ENCODE results near the gene DLL3. TPM values are rescaled to one million over a fixed set of nuclear protein-coding genes. Genes with fewer than 3 reads are reported as not detected.
A peak's percentile ranks its signal among the peaks of the same experiment; 100 is the strongest.
"Not testable (repeated sequence)": the region's sequence is repeated elsewhere in the genome, so short reads cannot be mapped to it uniquely, and the experiment has no call there.

DLL3 gene, protein sequence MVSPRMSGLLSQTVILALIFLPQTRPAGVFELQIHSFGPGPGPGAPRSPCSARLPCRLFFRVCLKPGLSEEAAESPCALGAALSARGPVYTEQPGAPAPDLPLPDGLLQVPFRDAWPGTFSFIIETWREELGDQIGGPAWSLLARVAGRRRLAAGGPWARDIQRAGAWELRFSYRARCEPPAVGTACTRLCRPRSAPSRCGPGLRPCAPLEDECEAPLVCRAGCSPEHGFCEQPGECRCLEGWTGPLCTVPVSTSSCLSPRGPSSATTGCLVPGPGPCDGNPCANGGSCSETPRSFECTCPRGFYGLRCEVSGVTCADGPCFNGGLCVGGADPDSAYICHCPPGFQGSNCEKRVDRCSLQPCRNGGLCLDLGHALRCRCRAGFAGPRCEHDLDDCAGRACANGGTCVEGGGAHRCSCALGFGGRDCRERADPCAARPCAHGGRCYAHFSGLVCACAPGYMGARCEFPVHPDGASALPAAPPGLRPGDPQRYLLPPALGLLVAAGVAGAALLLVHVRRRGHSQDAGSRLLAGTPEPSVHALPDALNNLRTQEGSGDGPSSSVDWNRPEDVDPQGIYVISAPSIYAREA
- 42.4 and 45.3 TPM in 2 replicates for total RNA-seq (2014; rRNA removed; shearing (Covaris generic))
- polyA plus RNA-seq (2015; cell fraction: cytosol; rRNA removed): 83.5 and 86.4 TPM in 2 replicates
- 14.0 and 17.4 TPM in 2 replicates for polyA plus RNA-seq (2015; cell fraction: nucleus; rRNA removed)

DNA sequence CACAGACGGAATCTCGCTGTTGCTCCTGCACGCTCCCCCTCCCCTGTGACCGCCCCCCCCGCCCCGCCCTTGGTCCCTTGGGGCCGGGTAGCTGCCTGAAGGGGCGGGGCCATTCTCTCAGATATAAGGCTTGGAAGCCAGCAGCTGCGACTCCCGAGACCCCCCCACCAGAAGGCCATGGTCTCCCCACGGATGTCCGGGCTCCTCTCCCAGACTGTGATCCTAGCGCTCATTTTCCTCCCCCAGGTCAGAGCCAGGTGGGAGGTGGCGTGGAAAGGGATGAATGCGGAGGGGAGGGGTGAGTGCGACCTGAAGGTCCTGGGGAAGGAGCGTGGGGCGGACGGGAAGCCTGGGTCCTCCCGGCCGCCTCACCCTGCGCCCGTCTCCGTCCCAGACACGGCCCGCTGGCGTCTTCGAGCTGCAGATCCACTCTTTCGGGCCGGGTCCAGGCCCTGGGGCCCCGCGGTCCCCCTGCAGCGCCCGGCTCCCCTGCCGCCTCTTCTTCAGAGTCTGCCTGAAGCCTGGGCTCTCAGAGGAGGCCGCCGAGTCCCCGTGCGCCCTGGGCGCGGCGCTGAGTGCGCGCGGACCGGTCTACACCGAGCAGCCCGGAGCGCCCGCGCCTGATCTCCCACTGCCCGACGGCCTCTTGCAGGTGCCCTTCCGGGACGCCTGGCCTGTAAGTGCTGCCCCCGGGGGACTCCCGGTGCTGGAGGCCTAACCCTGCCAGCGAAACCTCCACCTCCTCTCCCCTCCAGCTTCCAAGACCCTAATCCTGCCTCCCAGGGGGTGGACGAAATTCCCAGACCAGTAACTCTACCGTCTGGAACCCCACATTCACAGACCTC is at the start of gene DLL3:
TSS of gene DLL3 (plus strand) at position 150 of the 845 bp plus-strand sequence. CDS start at position 178, 28 bp downstream.
- in situ Hi-C loops (cut with HindIII; ENCODE audit: low pct_unique_long_range_greater_than_20kb, low sequenced_read_pairs): no loop called here
- no peak for DNase-seq (ENCODE audit: low read depth, low spot score)

DNA sequence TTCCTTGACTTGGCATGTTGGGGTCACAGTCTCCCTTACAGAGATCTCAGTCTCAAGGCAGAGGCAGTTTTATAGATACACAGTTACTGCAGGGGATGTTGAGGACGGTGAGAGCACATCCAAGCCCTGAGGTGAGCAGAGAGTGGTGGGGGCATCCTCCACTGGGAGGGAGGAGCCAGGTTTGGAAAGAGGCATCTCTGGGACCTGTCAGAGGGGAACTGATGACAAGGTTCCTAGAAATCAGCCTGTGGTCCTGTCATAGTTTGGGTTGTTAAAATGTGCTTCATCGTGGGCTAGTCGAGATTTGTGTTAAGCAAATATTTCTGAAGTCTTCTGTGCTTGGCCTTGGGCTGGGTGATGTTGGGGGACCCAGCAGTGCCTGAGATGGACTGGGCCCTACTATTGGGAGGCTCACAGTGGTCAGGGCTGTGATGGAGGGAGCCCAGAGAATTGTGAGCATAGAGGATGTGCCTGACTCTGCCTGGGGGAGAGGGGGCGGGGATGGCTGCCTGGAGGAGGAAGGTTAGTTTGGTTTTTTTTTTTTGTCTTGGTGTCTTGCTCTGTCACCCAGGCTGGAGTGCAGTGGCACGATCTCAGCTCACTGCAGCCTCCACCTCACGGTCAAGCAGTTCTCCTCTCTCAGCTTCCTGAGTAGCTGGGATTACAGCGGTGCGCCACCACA is 49.5 kb upstream of the DLL3 start:
- DNase-seq (ENCODE audit: low read depth, low spot score): no peak
- in situ Hi-C loops (cut with HindIII; ENCODE audit: low pct_unique_long_range_greater_than_20kb, low sequenced_read_pairs): no loop called here

DNA sequence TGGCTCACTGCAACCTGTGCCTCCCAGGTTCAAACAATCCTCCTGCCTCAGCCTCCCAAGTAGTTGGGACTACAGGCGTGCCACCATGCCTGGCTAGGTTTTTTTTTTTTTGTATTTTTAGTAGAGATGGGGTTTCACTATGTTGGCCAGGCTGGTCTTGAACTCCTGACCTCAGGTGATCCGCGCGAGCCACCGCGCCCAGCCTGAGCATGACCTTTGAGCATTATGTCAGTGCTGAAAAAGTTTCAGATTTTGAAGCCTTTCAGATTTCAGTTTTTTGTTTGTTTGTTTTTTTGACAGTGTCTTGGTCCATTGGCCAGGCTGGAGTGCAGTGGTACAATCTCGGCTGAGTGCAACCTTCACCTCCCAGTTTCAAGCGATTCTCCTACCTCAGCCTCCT is 47.5 kb upstream of the DLL3 start:
- DNase-seq (ENCODE audit: low read depth, low spot score); in situ Hi-C loops (cut with HindIII; ENCODE audit: low pct_unique_long_range_greater_than_20kb, low sequenced_read_pairs): not testable (repeated sequence)

DNA sequence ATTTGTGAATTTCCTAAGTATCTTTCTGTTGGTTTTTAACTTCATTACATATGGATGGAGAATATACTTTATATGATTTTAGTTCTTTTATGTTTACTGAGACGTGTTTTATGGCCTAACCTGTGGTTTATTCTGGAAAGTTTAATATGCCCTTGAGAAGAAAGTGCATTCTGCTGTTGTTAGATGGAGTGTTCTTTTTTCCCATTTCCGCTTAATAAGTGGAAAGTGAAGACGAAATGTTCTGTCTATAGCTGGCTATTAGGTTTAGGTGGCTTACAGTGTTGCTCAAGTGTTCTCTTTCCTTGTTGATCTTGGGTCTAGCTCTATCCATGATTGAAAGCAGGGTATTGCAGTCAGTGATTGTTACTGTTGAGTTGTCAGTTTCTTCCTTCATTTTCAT is 35.3 kb upstream of the DLL3 start:
- in situ Hi-C loops (cut with HindIII; ENCODE audit: low pct_unique_long_range_greater_than_20kb, low sequenced_read_pairs): no loop called here
- no peak for DNase-seq (ENCODE audit: low read depth, low spot score)

DNA sequence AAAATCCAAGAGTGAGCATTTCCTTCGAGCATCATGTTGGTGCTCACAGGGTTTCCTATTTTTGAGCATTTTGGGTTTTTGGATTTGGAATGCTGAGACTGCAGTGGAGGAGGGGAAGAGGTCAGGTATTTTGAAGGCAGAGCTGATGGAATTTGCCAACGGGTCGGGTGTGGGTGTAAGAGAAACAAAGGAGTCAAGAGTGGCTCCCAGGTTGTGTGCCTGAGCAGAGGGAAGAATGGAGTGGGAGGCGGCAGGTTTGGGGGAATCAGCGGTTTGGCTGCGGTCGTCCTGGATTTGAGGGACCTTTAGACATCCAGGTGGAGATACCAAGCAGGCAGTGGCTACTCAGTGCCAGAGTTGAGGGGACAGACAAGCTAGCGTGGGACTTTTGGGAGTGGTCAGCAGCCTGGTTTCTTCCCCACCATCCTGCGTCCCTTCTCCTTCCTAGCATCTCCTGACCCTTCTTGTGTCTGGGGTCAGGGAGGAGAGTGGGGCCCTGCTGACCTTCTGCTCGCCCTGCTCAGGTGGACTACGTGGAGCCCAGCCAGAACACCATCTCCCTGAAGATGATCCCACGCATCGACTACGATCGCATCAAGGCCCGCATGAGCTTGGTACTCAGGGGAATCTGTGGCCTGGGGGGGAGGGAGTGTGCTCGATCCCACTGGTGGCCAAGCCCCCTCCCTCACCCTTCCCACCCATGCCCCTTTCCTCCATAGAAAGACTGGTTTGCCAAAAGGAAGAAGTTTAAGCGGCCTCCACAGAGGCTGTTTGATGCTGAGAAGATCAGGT is 32.6 kb upstream of the DLL3 start:
- in situ Hi-C loops (cut with HindIII; ENCODE audit: low pct_unique_long_range_greater_than_20kb, low sequenced_read_pairs): no loop called here
- DNase-seq (ENCODE audit: low read depth, low spot score): no peak

DNA sequence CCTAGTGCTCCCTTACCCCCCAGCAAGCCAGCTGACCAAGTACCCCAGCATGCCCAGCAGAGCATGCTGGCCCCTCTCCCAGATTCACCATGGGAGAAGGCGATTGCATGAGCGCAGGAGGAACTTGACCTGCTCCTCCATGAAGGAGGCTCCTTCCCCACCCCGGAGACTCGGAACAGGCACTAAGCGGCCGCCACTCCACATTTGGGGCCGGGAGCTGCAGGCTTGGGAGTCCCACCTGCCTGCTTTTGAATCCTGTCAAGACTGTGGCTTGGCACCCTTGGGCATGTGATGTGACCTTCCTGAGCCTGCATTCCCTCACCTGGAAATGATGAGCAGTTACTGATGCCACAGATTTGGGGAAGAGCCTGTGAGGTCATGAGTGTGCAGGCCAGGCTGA is 30.8 kb upstream of the DLL3 start:
- in situ Hi-C loops (cut with HindIII; ENCODE audit: low pct_unique_long_range_greater_than_20kb, low sequenced_read_pairs): no loop called here
- DNase-seq (ENCODE audit: low read depth, low spot score): no peak

DNA sequence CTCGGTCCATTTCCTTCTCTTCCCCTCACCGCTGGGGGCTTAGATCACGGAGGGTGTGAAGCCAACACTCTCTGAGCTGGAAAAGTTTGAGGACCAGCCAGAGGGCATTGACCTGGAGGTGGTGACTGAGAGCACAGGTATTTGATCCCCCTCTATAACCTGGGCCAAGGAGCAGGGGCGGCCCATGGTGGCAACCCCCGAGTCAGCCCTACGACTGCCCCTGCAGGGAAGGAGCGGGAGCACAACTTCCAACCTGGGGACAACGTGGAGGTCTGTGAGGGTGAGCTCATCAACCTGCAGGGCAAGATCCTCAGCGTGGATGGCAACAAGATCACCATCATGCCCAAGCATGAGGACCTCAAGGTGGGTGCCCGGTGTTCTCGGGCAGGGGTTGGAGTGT is 29.7 kb upstream of the DLL3 start:
- no peak for DNase-seq (ENCODE audit: low read depth, low spot score)
- in situ Hi-C loops (cut with HindIII; ENCODE audit: low pct_unique_long_range_greater_than_20kb, low sequenced_read_pairs): no loop called here

DNA sequence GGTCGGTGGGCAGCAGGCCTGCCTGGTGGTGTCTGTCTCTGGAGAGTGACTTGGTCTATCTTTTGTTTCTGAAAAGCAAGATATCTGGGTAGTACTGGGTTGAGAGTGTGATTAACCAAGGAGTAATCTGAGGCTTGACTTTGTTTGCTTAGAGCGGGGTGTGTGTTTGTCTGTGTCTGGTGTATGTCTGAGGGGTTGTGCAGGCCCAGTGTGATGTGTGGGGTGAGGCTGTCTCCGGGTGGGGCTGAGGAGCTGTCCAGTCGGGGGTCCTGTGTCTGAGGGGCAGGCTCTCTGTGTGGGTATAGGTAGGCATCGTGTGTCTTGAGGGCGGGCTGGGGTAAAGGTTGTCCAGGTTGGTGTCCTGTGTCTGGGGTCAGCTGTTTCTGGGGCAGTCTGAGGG is 29.2 kb upstream of the DLL3 start:
- in situ Hi-C loops (cut with HindIII; ENCODE audit: low pct_unique_long_range_greater_than_20kb, low sequenced_read_pairs): no loop called here
- no peak for DNase-seq (ENCODE audit: low read depth, low spot score)

DNA sequence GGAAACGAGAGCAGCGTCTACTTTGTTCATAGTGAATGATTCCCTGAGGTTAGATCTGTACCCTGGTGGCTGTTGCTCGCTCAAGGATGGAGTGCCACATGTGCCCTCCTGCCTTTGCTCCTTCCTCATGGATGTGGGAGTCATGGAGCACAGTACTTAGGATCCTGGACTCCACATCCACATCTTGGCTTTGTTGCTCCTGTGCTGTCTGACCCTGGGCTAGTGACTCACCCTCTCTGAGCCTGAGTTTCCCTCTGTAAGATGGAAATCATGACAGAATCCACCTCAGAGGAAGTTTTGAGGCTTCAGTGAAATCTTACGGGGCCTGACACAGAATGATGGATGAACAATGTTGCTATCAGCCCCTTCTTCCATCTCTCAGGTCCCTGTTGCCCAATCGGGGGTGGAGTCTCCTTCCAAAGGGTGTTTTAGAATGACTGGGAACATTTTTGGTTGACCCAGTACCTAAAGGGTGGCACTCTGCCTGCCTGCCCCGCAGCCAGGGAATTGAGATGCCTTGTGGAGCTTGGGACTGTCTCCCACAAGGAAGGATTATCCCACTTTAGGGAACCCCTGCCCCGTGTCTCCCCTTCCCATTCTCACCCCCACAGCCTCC is 27.9 kb upstream of the DLL3 start:
- no peak for DNase-seq (ENCODE audit: low read depth, low spot score)
- in situ Hi-C loops (cut with HindIII; ENCODE audit: low pct_unique_long_range_greater_than_20kb, low sequenced_read_pairs): no loop called here

DNA sequence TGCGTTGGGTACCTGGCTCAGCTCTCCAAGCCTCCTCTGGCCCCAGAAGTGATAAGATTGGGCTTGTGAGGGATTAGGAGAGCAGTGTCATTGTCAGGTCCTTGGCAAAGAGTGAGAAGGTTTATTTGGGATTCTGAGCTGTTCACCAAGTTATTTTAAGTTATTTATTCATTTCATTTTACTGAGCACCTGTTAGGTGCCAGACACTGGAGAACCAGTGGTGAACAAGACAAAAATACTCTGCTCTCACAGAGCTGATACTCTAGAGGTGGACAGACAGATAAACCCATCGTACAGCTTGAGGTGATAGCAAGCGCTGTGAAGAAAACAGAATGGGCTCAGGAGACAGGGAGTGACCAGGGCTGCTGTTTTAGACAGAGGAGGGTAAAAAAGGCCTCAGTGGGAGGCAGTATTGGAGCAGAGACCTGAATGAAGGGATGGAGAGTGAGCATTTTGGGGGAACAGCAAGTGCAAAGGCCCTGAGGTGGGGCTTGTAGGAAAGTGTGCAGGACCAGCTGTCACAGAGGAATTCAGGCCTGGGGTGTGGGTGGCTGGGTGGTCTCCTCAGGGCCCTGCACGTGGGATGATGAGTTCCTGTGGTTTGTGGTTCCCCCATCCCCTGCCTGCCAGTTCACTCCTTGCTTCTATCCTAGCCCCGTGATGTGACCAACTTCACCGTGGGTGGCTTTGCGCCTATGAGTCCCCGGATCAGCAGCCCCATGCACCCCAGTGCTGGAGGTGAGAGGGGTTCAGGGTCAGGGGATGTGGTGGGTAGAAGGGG is 26.8 kb upstream of the DLL3 start:
- DNase-seq (ENCODE audit: low read depth, low spot score): no peak
- in situ Hi-C loops (cut with HindIII; ENCODE audit: low pct_unique_long_range_greater_than_20kb, low sequenced_read_pairs): no loop called here

DNA sequence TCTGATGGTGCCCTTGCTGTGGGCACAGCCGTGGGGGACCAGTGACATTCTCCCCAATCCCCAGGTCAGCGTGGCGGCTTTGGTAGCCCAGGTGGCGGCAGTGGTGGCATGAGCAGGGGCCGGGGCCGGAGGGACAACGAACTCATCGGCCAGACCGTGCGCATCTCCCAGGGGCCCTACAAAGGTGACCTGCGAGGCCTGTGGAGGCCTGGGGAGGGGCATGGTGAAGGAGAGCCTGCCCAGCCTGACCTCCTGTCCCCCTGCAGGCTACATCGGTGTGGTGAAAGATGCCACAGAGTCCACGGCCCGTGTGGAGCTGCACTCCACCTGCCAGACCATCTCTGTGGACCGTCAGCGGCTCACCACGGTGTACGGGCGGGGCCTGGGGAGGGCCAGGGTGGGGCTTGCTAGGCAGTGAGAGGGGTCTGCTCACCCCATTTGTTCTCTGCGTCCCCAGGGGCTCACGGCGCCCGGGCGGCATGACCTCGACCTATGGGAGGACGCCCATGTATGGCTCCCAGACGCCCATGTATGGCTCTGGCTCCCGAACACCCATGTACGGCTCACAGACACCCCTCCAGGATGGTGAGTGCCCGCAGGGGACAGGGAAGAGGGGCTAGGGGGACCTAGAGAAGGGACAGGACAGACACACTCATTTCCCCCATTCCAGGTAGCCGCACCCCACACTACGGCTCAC is 25.9 kb upstream of the DLL3 start:
- DNase-seq (ENCODE audit: low read depth, low spot score): no peak
- in situ Hi-C loops (cut with HindIII; ENCODE audit: low pct_unique_long_range_greater_than_20kb, low sequenced_read_pairs): no loop called here

DNA sequence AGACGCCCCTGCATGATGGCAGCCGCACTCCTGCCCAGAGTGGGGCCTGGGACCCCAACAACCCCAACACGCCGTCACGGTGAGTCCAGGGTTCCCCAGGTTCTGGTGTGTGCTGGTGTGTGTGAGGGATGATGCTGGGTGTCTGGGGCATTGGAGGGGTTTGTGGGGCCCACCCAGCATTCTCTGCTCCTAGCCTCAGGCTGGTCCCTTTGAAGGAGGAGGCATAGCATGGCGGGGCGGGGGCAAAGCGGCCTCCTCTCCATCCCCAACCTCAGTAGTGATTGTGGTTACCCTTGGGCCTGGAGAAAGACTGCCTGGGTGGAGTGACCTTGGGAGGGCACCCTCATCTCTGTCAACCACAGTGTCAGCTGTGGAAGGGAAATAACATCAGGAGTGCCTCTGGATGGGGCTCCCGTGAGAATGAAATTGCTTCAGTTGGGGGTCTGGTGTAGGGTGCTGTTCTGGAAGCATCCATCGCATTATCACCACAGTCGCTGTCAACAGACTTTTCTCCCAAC is 25.2 kb upstream of the DLL3 start:
- DNase-seq (ENCODE audit: low read depth, low spot score): no peak
- in situ Hi-C loops (cut with HindIII; ENCODE audit: low pct_unique_long_range_greater_than_20kb, low sequenced_read_pairs): no loop called here

DNA sequence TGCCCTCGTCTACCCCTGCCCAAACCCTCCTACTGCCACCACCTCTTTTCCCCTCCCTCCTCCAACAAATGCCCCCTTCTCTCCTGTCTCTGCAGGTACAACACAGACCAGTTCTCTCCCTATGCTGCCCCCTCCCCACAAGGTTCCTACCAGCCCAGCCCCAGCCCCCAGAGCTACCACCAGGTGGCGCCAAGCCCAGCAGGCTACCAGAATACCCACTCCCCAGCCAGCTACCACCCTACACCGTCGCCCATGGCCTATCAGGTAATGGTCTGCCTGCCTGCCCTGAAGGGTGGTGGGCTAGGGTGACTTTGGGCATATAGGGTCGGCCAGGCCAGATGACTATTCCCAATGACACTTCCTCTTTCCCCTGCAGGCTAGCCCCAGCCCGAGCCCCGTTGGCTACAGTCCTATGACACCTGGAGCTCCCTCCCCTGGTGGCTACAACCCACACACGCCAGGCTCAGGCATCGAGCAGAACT is 24.6 kb upstream of the DLL3 start:
- in situ Hi-C loops (cut with HindIII; ENCODE audit: low pct_unique_long_range_greater_than_20kb, low sequenced_read_pairs): no loop called here
- peak; percentile 62 for DNase-seq (ENCODE audit: low read depth, low spot score)

DNA sequence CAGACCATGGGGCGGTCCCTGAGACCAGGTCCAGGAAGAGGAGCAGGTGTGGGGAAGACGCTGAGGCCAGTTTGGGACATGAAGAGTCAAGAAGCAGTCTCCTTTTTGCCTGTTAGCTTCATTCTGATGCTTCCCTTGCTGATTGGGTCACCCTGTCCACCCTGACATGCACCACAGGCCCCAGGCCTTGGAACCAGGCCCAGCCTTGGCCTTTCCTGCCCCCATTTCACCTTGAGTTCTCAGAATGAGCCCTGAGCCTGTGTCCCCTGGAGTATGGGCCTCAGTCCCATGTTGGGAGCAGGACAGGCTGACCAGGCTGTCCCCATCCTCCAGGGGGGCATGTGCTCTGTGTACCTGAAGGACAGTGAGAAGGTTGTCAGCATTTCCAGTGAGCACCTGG is 23.0 kb upstream of the DLL3 start:
- in situ Hi-C loops (cut with HindIII; ENCODE audit: low pct_unique_long_range_greater_than_20kb, low sequenced_read_pairs): no loop called here
- DNase-seq (ENCODE audit: low read depth, low spot score): no peak

DNA sequence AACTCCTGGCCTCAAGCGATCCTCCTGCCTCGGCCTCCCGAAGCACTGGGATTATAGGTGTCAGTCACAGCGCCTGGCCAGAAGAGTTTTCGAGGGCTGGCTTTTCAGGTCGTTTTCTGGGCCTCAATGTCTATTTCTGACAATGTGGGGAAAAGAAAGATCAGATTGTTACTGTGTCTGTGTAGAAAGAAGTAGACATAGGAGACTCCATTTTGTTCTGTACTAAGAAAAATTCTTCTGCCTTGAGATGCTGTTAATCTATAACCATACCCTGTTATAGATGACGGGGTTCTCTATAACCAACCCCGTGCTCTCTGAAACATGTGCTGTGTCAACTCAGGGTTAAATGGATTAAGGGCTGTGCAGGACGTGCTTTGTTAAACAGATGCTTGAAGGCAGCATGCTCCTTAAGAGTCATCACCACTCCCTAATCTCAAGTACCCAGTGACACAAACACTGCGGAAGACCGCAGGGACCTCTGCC is 19.4 kb upstream of the DLL3 start:
- in situ Hi-C loops (cut with HindIII; ENCODE audit: low pct_unique_long_range_greater_than_20kb, low sequenced_read_pairs); DNase-seq (ENCODE audit: low read depth, low spot score): not testable (repeated sequence)
